ENCODE measurements around the gene SNX4. TPM values are rescaled to one million over a fixed set of nuclear protein-coding genes. Genes with fewer than 3 reads are reported as not detected.

SNX4 gene
- total RNA-seq, 4 donors from 2014 or later: 31.3 to 53.5 (median 38.8) TPM

DNA sequence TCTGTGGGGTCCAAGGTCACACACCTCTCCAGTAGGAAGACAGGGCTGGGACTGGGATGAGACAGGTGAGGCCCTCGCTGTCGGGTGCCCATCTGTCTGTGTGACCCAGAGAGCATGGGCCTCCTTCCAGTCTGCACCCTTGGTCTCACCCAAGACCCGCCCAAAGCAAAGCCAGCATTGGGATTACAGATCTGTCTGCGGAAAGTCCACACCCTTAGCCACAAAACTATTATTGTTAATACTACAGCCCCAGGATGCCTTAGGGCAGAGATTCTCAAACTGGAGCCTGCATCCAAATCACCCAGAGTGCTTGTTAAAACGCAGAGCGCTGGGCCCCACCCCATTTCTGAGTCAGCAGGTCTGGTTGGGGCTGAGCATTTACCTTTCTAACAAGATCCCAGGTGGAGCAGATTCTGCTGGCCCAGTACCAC is 86.4 kb downstream of the SNX4 start:
- intact Hi-C loops (cut with DNase I; ENCODE audit: low total_unique reads) (no loop called here), in situ Hi-C loops (cut with MboI; ENCODE audit: low sequenced_read_pairs in 4 of 4) (loop anchor here in 2 of 4 donors (10.0 kb wide), 2 partner anchors 439 to 509 kb away; no protein-coding TSS in a partner anchor)
- ATAC-seq: no peak
- H3K4me3 ChIP-seq: no peak overlapping the region
- no peaks in the 10 kb centered on the region for H3K4me1 ChIP-seq
- no peak for DNase-seq
- TF ChIP-seq CTCF (IDR thresholded peaks at IDR 0.05 in 4 of 5, conservative IDR thresholded peaks at IDR 0.05 in 1 of 5) (no peak), POLR2A (IDR thresholded peaks at IDR 0.05) (no peak)
- H3K9me3 ChIP-seq: no peaks in the 10 kb centered on the region
- no peak overlapping the region for H3K27ac ChIP-seq
- no peaks in the 10 kb centered on the region for H3K27me3 ChIP-seq
- H3K36me3 ChIP-seq: no peaks in the 10 kb centered on the region

DNA sequence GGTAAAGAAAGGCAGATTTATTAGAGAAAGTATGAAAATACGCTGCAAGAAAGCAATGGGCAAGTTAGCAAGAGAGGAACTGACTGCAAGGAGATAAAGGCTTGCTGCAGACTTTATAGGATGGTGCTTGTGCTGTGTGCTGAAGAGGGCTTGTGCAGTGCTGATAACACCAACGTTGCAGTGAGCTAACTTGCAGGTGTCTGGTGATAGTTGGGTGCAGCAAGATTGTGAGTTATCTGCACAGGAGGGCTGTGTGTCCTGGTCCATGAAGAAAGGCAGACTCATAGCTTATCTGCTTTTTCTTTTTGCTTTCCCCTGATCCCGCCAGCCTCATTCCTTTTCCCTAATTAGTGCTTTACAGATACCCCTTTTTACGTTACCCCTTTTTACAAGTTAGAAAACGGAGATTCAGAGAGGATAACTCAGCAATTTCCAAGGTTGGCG is 86.9 kb downstream of the SNX4 start:
- Histone ChIP-seq H3K27ac (no peak overlapping the region), H3K27me3 (no peaks in the 10 kb centered on the region), H3K4me3 (no peak overlapping the region), H3K36me3 (no peaks in the 10 kb centered on the region), H3K9me3 (no peaks in the 10 kb centered on the region), H3K4me1 (no peaks in the 10 kb centered on the region)
- ATAC-seq (no peak), DNase-seq (no peak)
- intact Hi-C loops (cut with DNase I; ENCODE audit: low total_unique reads): no loop called here
- in situ Hi-C loops (cut with MboI; ENCODE audit: low sequenced_read_pairs in 4 of 4): loop anchor here in 2 of 4 donors (10.0 kb wide), 2 partner anchors 438 to 508 kb away; no protein-coding TSS in a partner anchor
- TF ChIP-seq CTCF (IDR thresholded peaks at IDR 0.05 in 4 of 5, conservative IDR thresholded peaks at IDR 0.05 in 1 of 5): no peak
- no peak for TF ChIP-seq POLR2A (IDR thresholded peaks at IDR 0.05)

- ATAC-seq: no peak
- intact Hi-C loops (cut with DNase I; ENCODE audit: low total_unique reads): no loop called here
- Histone ChIP-seq H3K27me3 (no peaks in the 10 kb centered on the region), H3K9me3 (no peaks in the 10 kb centered on the region), H3K27ac (no peak overlapping the region), H3K4me1 (no peaks in the 10 kb centered on the region), H3K4me3 (no peak overlapping the region), H3K36me3 (no peaks in the 10 kb centered on the region)
- TF ChIP-seq CTCF (IDR thresholded peaks at IDR 0.05 in 4 of 5, conservative IDR thresholded peaks at IDR 0.05 in 1 of 5): no peak
- no peak for TF ChIP-seq POLR2A (IDR thresholded peaks at IDR 0.05)
- in situ Hi-C loops (cut with MboI; ENCODE audit: low sequenced_read_pairs in 4 of 4): loop anchor here in 2 of 4 donors (10.0 kb wide), 2 partner anchors 437 to 507 kb away; no protein-coding TSS in a partner anchor
- DNase-seq: no peak
Observed at GRCh38 chr3:125431912-125432790, 87.9 kb downstream of the SNX4 start.

DNA sequence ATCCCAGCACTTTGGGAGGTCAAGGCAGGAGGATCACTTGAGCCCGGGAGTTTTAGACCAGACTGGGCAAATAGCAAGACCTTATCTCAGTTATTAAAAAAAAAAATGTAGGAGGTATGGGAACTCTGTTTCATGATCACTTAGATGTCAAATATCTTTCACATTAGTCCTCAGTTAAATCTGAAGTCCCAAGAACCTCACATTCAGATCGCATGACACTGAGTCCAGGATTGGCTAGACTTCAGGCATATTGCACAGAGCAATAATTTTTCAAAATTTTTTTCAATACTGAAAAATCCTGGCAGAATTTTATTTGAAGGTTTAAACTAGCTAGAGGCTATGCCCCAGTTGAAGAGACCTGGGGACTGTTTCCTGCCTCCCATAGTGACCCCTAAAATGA is 88.6 kb downstream of the SNX4 start:
- H3K4me3 ChIP-seq: no peak overlapping the region
- no peak overlapping the region for H3K27ac ChIP-seq
- TF ChIP-seq CTCF (IDR thresholded peaks at IDR 0.05 in 4 of 5, conservative IDR thresholded peaks at IDR 0.05 in 1 of 5) (no peak), POLR2A (IDR thresholded peaks at IDR 0.05) (no peak)
- intact Hi-C loops (cut with DNase I; ENCODE audit: low total_unique reads): no loop called here
- H3K4me1 ChIP-seq: no peaks in the 10 kb centered on the region
- H3K36me3 ChIP-seq: no peaks in the 10 kb centered on the region
- no peaks in the 10 kb centered on the region for H3K27me3 ChIP-seq
- ATAC-seq: no peak
- H3K9me3 ChIP-seq: no peaks in the 10 kb centered on the region
- DNase-seq: no peak
- in situ Hi-C loops (cut with MboI; ENCODE audit: low sequenced_read_pairs in 4 of 4): loop anchor here in 2 of 4 donors (10.0 kb wide), 2 partner anchors 437 to 507 kb away; no protein-coding TSS in a partner anchor

Measured in gastrocnemius medialis (tissue), 4 donors.